ENCODE results near the gene SEPTIN2. TPM values are rescaled to one million over a fixed set of nuclear protein-coding genes. Genes with fewer than 3 reads are reported as not detected.
"Not testable (repeated sequence)": the region's sequence is repeated elsewhere in the genome, so short reads cannot be mapped to it uniquely, and the experiment has no call there.

SEPTIN2 gene
- total and polyA plus RNA-seq, 11 donors = 91.2 to 237 (median 199) TPM

GRCh38 chr2:241379481-241380480, 64.1 kb downstream of the SEPTIN2 start:
- TF ChIP-seq POLR2A (IDR thresholded peaks at IDR 0.05) (no peak), CTCF (IDR thresholded peaks at IDR 0.05) (no peak)
- peak in 1 of 4 donors; percentile 28 for ATAC-seq
- no peak for DNase-seq
- Histone ChIP-seq H3K36me3 (peaks cover 0 to 13% (median 6%) of the 10 kb centered on the region in 9 donors), H3K4me3 (peak overlapping the region in 2 of 12 donors; percentile 0 to 6), H3K27ac (peak overlapping the region in 5 of 12 donors; percentile 16 to 64 (median 29)), H3K9me3 (no peaks in the 10 kb centered on the region), H3K27me3 (no peaks in the 10 kb centered on the region), H3K4me1 (peaks cover 0 to 56% (median 23%) of the 10 kb centered on the region in 12 donors)
- 78 to 85% (median 79%) methylated on average over 9 of the region's 9 CpGs for WGBS, 4 donors
- intact Hi-C loops (cut with DNase I) = no loop called here

GRCh38 chr2:241381872-241382271, 66.1 kb downstream of the SEPTIN2 start:
- ATAC-seq = no peak

GRCh38 chr2:241385450-241385849, 69.7 kb downstream of the SEPTIN2 start:
- H3K9me3 ChIP-seq; DNase-seq; ATAC-seq; H3K27me3 ChIP-seq; H3K36me3 ChIP-seq; H3K27ac ChIP-seq; intact Hi-C loops (cut with DNase I); H3K4me3 ChIP-seq: not testable (repeated sequence)
- H3K4me1 ChIP-seq = peaks cover 0 to 35% (median 8%) of the 10 kb centered on the region in 12 donors
- WGBS, 4 donors = 94 to 98% (median 97%) methylated on average over 7 of the region's 7 CpGs

More at GRCh38 chr2:241381872-241382271, 66.1 kb downstream of the SEPTIN2 start:
- Histone ChIP-seq H3K36me3 (no peaks in the 10 kb centered on the region), H3K9me3 (no peaks in the 10 kb centered on the region), H3K27ac (peak overlapping the region in 1 of 12 donors; percentile 10), H3K4me3 (no peak overlapping the region), H3K4me1 (peaks cover 0 to 56% (median 23%) of the 10 kb centered on the region in 12 donors), H3K27me3 (no peaks in the 10 kb centered on the region)
- no peak for DNase-seq
- intact Hi-C loops (cut with DNase I) = no loop called here
- TF ChIP-seq CTCF (IDR thresholded peaks at IDR 0.05) (no peak), POLR2A (IDR thresholded peaks at IDR 0.05) (no peak)
- WGBS, 4 donors = 39 to 60% (median 53%) methylated on average over 4 of the region's 4 CpGs

- H3K4me3 ChIP-seq = no peak overlapping the region
- TF ChIP-seq CTCF (IDR thresholded peaks at IDR 0.05) (no peak), POLR2A (IDR thresholded peaks at IDR 0.05) (no peak)
- DNase-seq = no peak
- ATAC-seq = no peak
- WGBS, 4 donors = 78 to 89% (median 85%) methylated on average over 6 of the region's 6 CpGs
- H3K36me3 ChIP-seq = peaks cover 0 to 4% (median 0%) of the 10 kb centered on the region in 9 donors
- peaks cover 0 to 5% (median 0%) of the 10 kb centered on the region in 12 donors for H3K9me3 ChIP-seq
- peaks cover 0 to 25% (median 6%) of the 10 kb centered on the region in 12 donors for H3K4me1 ChIP-seq
- H3K27me3 ChIP-seq = no peaks in the 10 kb centered on the region
- intact Hi-C loops (cut with DNase I) = no loop called here
- no peak overlapping the region for H3K27ac ChIP-seq
These were observed 70.8 kb downstream of the SEPTIN2 start for GRCh38 chr2:241386519-241386918.

Data from heart left ventricle (tissue), 16 donors.